CD8-positive, alpha-beta memory T cell (primary cell): ENCODE data around the gene TPM2. TPM values are rescaled to one million over a fixed set of nuclear protein-coding genes. Genes with fewer than 3 reads are reported as not detected.
A peak's percentile ranks its signal among the peaks of the same experiment; 100 is the strongest.

Source experiments
- CTCF ChIA-PET: fragments of 350-600 bp; sonication (Branson Sonifier 250); formaldehyde crosslinking; loops from one replicate; lab custom pipeline; 2021; ENCODE audit warnings: antibody characterized with exemption; lab: Charles Lee
- POLR2A ChIA-PET: fragments of 350-600 bp; sonication (Branson Sonifier 250); formaldehyde crosslinking; loops from one replicate; lab custom pipeline; 2021; ENCODE audit warnings: antibody characterized with exemption; lab: Charles Lee
- DNase-seq, 5 donors: peaks; one replicate each; pipeline versions ENCODE4 v3.0.0 to v3.0.0-alpha.2; 2020 to 2022; ENCODE audit warnings: mixed read lengths in 1 of 5
- H3K27ac ChIP-seq: one replicate; pipeline ENCODE4 v1.7.0; 2013; ENCODE audit warnings: low read depth, mild to moderate bottlenecking, low read length, moderate library complexity
- H3K27me3 ChIP-seq: 2 replicates; pipeline ENCODE4 v1.7.0; 2013; ENCODE audit warnings: low read length, mild to moderate bottlenecking; ENCODE audit not compliant: insufficient read depth, poor library complexity, severe bottlenecking
- H3K36me3 ChIP-seq: 2 replicates; pipeline ENCODE4 v1.7.0; 2013; ENCODE audit warnings: mild to moderate bottlenecking, low read length, moderate library complexity; ENCODE audit not compliant: insufficient read depth
- H3K4me1 ChIP-seq: 2 replicates; pipeline ENCODE4 v1.7.0; 2013; ENCODE audit warnings: mild to moderate bottlenecking, low read length, moderate library complexity; ENCODE audit not compliant: insufficient read depth
- H3K4me3 ChIP-seq: 2 replicates; pipeline ENCODE4 v1.7.0; 2013; ENCODE audit warnings: mild to moderate bottlenecking, low read length
- H3K9me3 ChIP-seq: 2 replicates; pipeline ENCODE4 v1.7.0; 2013; ENCODE audit warnings: mild to moderate bottlenecking, low read length
- H3K27ac Mint-ChIP-seq, 8 donors: one replicate each; pipeline ENCODE4 v1.8.0; 2020 to 2021; ENCODE audit warnings: mixed read lengths in 8 of 8, mild to moderate bottlenecking in 6 of 8, inconsistent platforms in 3 of 8, moderate library complexity in 3 of 8
- H3K27me3 Mint-ChIP-seq, 2 donors: one replicate each; pipeline ENCODE4 v1.8.0; 2020 to 2021; ENCODE audit warnings: mixed read lengths in 2 of 2, mild to moderate bottlenecking in 1 of 2, moderate library complexity in 1 of 2
- H3K36me3 Mint-ChIP-seq, 3 donors: one replicate each; pipeline ENCODE4 v1.8.0; 2020 to 2021; ENCODE audit warnings: mixed read lengths in 3 of 3, inconsistent platforms in 1 of 3, mild to moderate bottlenecking in 1 of 3
- H3K4me1 Mint-ChIP-seq, 3 donors: one replicate each; pipeline ENCODE4 v1.8.0; 2020 to 2021; ENCODE audit warnings: mixed read lengths in 3 of 3, inconsistent platforms in 1 of 3, mild to moderate bottlenecking in 1 of 3
- H3K4me3 Mint-ChIP-seq, 7 donors: one replicate each; pipeline ENCODE4 v1.8.0; 2020 to 2021; ENCODE audit warnings: mixed read lengths in 7 of 7, mild to moderate bottlenecking in 6 of 7, moderate library complexity in 4 of 7, inconsistent platforms in 2 of 7
- H3K9me3 Mint-ChIP-seq, 5 donors: one replicate each; pipeline ENCODE4 v1.8.0; 2020 to 2022; ENCODE audit warnings: mixed read lengths in 5 of 5, mild to moderate bottlenecking in 3 of 5, moderate library complexity in 2 of 5, inconsistent platforms in 1 of 5
- polyA plus RNA-seq: library from polyadenylated mRNA; unstranded; fragments of 300-500 nt; fragmentation: Illumina TruSeq; gene quantifications from one replicate; pipeline ENCODE4 v1.2.3, GENCODE V29; 2021
- total RNA-seq, 2 experiments: library from RNA; stranded (reverse); gene quantifications; one replicate each; pipeline ENCODE4 v1.2.3, GENCODE V29; 2021

The TPM2 gene
- total and polyA plus RNA-seq, 3 experiments from 2014 or later: 0.22 to 7.3 (median 6.6) TPM

DNA sequence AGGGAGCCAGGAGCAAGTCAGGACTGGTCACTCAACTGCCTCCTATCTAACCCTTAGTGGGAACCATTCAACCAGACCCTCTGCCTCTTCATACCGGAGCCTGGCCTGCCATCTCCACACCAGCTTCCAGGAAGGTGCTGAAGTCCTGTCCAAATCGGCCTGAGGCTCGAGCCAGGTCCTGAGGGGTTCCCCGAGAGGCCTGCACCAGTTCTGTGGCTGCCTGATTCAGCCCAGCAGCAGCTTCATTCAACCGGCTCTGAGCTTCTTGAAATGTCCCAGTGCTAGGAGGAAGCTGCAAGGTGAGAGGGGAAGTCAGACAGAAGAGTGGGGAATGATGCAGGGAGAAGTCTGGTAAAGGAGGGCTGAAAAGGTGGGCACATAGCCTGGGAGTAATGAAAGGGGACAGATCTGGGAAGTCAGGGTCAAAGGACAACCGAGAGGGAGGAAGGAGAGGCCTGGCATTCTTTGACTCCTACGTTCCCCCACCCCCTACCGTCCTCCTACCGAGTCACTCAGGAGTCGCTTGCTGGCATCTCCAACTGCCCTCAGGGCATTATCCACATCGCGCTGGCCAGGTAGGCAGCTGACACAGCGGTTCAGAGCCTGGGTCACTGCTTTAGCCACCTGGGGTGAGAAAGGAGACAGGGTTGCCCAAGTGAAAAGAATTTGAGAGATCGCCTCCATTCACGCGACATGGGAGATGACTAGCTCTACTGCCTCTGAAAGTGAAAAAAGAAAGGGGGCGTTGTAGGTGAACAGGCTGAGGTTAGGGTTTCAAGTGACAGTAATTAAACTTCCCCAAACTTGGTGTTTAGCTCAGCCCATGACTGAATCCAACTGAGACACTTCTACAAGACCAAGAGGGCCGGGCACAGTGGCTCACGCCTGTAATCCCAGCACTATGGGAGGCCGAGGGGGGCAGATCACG is 22.0 kb upstream of the TPM2 start:
- Mint-ChIP-seq H3K9me3 (no peaks in the 10 kb centered on the region), H3K4me3 (no peak overlapping the region), H3K27me3 (peaks cover 0 to 2% of the 10 kb centered on the region in 2 donors), H3K27ac (peak overlapping the region in 4 of 8 donors; percentile 17 to 87 (median 61)), H3K36me3 (peaks cover 21 to 91% (median 29%) of the 10 kb centered on the region in 3 donors), H3K4me1 (peaks cover 0 to 4% (median 1%) of the 10 kb centered on the region in 3 donors)
- Histone ChIP-seq H3K36me3 (peaks cover 88% of the 10 kb centered on the region), H3K27ac (no peak overlapping the region), H3K27me3 (no peaks in the 10 kb centered on the region), H3K4me1 (no peaks in the 10 kb centered on the region), H3K4me3 (no peak overlapping the region), H3K9me3 (no peaks in the 10 kb centered on the region)
- no peak for DNase-seq
- POLR2A ChIA-PET: interaction anchor here (0.5 kb wide), 1 partner anchor 62 kb away, joined by 6 read pairs; no protein-coding TSS in a partner anchor
- CTCF ChIA-PET: interaction anchor here (0.8 to 5.5 kb wide), 4 partner anchors 16 to 108 kb away, joined by 3 to 40 read pairs (median 3); no protein-coding TSS in a partner anchor

DNA sequence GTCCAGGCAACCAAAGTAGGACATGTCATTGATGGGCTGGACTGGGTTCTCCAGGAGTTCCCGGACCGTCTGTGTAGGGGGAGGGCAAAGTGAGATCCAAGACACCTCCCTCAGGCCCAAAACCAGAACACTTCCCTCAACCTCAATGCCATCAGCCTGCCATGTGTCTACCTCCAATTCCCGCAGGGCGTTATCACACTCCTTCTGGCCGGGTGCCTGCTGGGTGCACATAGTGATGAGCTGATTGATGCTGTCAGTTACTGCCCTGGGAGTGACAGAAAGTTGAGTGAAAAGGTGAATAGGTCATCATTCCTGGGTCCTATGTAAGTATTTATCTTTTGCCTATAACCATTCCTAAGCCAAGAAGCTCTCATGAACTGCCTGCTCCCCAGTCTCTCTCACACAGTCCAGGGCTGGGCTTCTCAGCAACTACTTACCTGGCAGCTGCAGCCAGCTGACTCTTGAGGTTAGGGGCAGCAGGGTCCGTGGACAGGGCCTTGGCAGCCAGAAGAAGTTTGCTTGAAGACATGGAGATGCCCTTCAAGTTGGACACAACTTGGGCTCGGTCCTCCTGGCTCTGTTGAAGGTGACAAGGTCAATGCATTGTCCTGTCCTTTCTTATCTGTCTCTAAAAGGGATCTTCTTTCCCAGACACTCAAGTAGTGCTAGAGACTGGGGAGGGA is 21.2 kb upstream of the TPM2 start:
- peaks cover 19 to 92% (median 25%) of the 10 kb centered on the region in 3 donors for H3K36me3 Mint-ChIP-seq
- no peaks in the 10 kb centered on the region for H3K9me3 ChIP-seq
- ChIA-PET POLR2A (interaction anchor here (0.5 to 0.9 kb wide), 2 partner anchors 61 to 105 kb away, joined by 6 read pairs; no protein-coding TSS in a partner anchor), CTCF (interaction anchor here (0.8 to 5.5 kb wide), 4 partner anchors 15 to 100 kb away, joined by 3 to 40 read pairs (median 3); partner anchors contain the start of genes CREB3 and TLN1)
- no peak overlapping the region for H3K4me3 Mint-ChIP-seq
- peaks cover 89% of the 10 kb centered on the region for H3K36me3 ChIP-seq
- peak overlapping the region in 1 of 8 donors; percentile 11 for H3K27ac Mint-ChIP-seq
- H3K4me1 Mint-ChIP-seq: peaks cover 0 to 4% (median 1%) of the 10 kb centered on the region in 3 donors
- no peaks in the 10 kb centered on the region for H3K4me1 ChIP-seq
- DNase-seq: no peak
- no peak overlapping the region for H3K4me3 ChIP-seq
- peaks cover 0 to 2% of the 10 kb centered on the region in 2 donors for H3K27me3 Mint-ChIP-seq
- H3K27me3 ChIP-seq: no peaks in the 10 kb centered on the region
- H3K27ac ChIP-seq: no peak overlapping the region
- no peaks in the 10 kb centered on the region for H3K9me3 Mint-ChIP-seq

- no peaks in the 10 kb centered on the region for H3K9me3 ChIP-seq
- POLR2A ChIA-PET: interaction anchor here (0.6 kb wide), 1 partner anchor 19 kb away, joined by 3 read pairs; no protein-coding TSS in a partner anchor
- no peak for DNase-seq
- peak overlapping the region in 1 of 7 donors; percentile 64 for H3K4me3 Mint-ChIP-seq
- peaks cover 23 to 92% (median 32%) of the 10 kb centered on the region in 3 donors for H3K36me3 Mint-ChIP-seq
- no peak overlapping the region for H3K4me3 ChIP-seq
- CTCF ChIA-PET: interaction anchor here (0.6 to 5.5 kb wide), 4 partner anchors 12 to 104 kb away, joined by 3 to 33 read pairs (median 8); partner anchors contain the start of genes CCDC107 and RMRP
- peaks cover 90% of the 10 kb centered on the region for H3K36me3 ChIP-seq
- H3K9me3 Mint-ChIP-seq: no peaks in the 10 kb centered on the region
- H3K27ac Mint-ChIP-seq: peak overlapping the region in 6 of 8 donors; percentile 34 to 96 (median 38)
- no peaks in the 10 kb centered on the region for H3K27me3 ChIP-seq
- no peaks in the 10 kb centered on the region for H3K4me1 ChIP-seq
- H3K4me1 Mint-ChIP-seq: peaks cover 0 to 4% (median 1%) of the 10 kb centered on the region in 3 donors
- H3K27ac ChIP-seq: no peak overlapping the region
- peaks cover 0 to 2% of the 10 kb centered on the region in 2 donors for H3K27me3 Mint-ChIP-seq
These were observed 18.4 kb upstream of the TPM2 start for GRCh38 chr9:35708146-35708545.

DNA sequence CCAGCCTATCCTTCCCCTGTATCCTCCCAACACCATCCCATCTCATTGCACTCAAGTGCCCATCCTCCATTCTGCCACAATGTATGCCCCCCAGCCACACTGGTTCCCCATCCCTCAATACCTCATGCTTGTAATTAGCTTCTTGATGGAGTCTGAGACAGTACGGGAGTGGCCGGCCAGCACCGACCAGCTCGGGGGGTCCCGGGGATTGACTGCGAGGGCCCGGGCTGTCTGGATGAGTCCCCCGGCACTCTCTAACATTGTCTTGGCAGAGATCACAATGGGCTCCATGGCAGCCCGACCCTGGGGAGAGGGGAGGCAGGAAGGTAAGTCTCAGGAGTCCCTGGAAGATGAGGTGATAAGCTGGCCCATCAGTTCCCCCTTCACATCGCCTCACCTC is 17.2 kb upstream of the TPM2 start:
- Mint-ChIP-seq H3K27ac (peak overlapping the region in 5 of 8 donors; percentile 32 to 57 (median 47)), H3K4me3 (no peak overlapping the region), H3K4me1 (peaks cover 0 to 4% (median 1%) of the 10 kb centered on the region in 3 donors), H3K9me3 (no peaks in the 10 kb centered on the region), H3K36me3 (peaks cover 23 to 89% (median 35%) of the 10 kb centered on the region in 3 donors), H3K27me3 (peaks cover 0 to 2% of the 10 kb centered on the region in 2 donors)
- H3K27me3 ChIP-seq: no peaks in the 10 kb centered on the region
- H3K4me3 ChIP-seq: no peak overlapping the region
- DNase-seq: no peak
- CTCF ChIA-PET: interaction anchor here (1.4 to 5.5 kb wide), 5 partner anchors 11 to 175 kb away, joined by 3 to 33 read pairs (median 4); partner anchors contain the start of genes CCDC107 and RMRP
- H3K27ac ChIP-seq: no peak overlapping the region
- no peaks in the 10 kb centered on the region for H3K9me3 ChIP-seq
- H3K4me1 ChIP-seq: no peaks in the 10 kb centered on the region
- peaks cover 93% of the 10 kb centered on the region for H3K36me3 ChIP-seq
- POLR2A ChIA-PET: interaction anchor here (0.9 kb wide), 1 partner anchor 24 kb away, joined by 3 read pairs; no protein-coding TSS in a partner anchor

- Mint-ChIP-seq H3K36me3 (peaks cover 20 to 79% (median 34%) of the 10 kb centered on the region in 3 donors), H3K27ac (peak overlapping the region in 1 of 8 donors; percentile 71), H3K9me3 (no peaks in the 10 kb centered on the region), H3K4me1 (peaks cover 0 to 4% (median 1%) of the 10 kb centered on the region in 3 donors), H3K4me3 (no peak overlapping the region), H3K27me3 (peaks cover 0 to 2% of the 10 kb centered on the region in 2 donors)
- no peak for DNase-seq
- no peaks in the 10 kb centered on the region for H3K4me1 ChIP-seq
- no peaks in the 10 kb centered on the region for H3K9me3 ChIP-seq
- CTCF ChIA-PET: interaction anchor here (0.6 to 5.5 kb wide), 5 partner anchors 10 to 822 kb away, joined by 3 to 33 read pairs (median 4); no protein-coding TSS in a partner anchor
- no peak overlapping the region for H3K27ac ChIP-seq
- H3K4me3 ChIP-seq: no peak overlapping the region
- H3K27me3 ChIP-seq: no peaks in the 10 kb centered on the region
- peaks cover 93% of the 10 kb centered on the region for H3K36me3 ChIP-seq
- POLR2A ChIA-PET: interaction anchor here (0.9 kb wide), 1 partner anchor 25 kb away, joined by 3 read pairs; no protein-coding TSS in a partner anchor
These were observed 16.2 kb upstream of the TPM2 start for GRCh38 chr9:35705836-35706430.

DNA sequence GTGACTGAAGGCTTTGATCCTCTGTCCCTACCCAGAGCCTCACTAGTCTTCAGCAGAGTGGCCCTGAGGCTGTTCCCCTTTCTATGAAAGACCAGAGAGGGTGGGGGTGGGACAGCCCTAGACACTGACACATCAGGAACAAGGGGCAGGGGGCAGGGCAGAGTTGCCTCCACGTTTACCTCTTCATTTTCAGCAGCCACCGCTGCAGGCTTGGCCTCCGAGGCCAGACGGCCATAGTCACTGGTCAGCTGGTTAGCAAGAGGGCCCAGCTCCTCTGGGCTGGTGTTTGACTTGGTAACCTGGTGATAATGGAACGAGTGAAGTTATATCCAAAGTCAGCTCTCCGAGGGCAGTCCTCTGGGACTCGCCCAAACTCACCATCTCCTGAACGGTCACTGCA is 15.6 kb upstream of the TPM2 start:
- ChIA-PET CTCF (interaction anchor here (0.8 to 5.5 kb wide), 3 partner anchors 9 to 94 kb away, joined by 3 to 33 read pairs (median 12); no protein-coding TSS in a partner anchor), POLR2A (no interaction called here)
- peak overlapping the region in 1 of 8 donors; percentile 79 for H3K27ac Mint-ChIP-seq
- H3K9me3 ChIP-seq: no peaks in the 10 kb centered on the region
- H3K4me3 ChIP-seq: no peak overlapping the region
- H3K27ac ChIP-seq: no peak overlapping the region
- no peaks in the 10 kb centered on the region for H3K27me3 ChIP-seq
- DNase-seq: no peak
- peaks cover 93% of the 10 kb centered on the region for H3K36me3 ChIP-seq
- H3K36me3 Mint-ChIP-seq: peaks cover 16 to 73% (median 32%) of the 10 kb centered on the region in 3 donors
- peaks cover 0 to 4% (median 1%) of the 10 kb centered on the region in 3 donors for H3K4me1 Mint-ChIP-seq
- peaks cover 0 to 2% of the 10 kb centered on the region in 2 donors for H3K27me3 Mint-ChIP-seq
- no peak overlapping the region for H3K4me3 Mint-ChIP-seq
- H3K4me1 ChIP-seq: no peaks in the 10 kb centered on the region
- no peaks in the 10 kb centered on the region for H3K9me3 Mint-ChIP-seq
